Common myeloid progenitor, CD34-positive (primary cell): Measurements from ENCODE around the gene HECTD2.

Experiments used
- CTCF ChIA-PET: fragments of 350-600 bp; sonication (Branson Sonifier 250); formaldehyde crosslinking; loops from one replicate; lab custom pipeline; 2021; ENCODE audit warnings: antibody characterized with exemption; lab: Charles Lee
- POLR2A ChIA-PET: fragments of 350-600 bp; sonication (Branson Sonifier 250); formaldehyde crosslinking; loops from one replicate; lab custom pipeline; 2021; ENCODE audit warnings: antibody characterized with exemption; lab: Charles Lee
- DNase-seq, 3 donors: peaks; one replicate each; pipeline versions ENCODE4 v3.0.0 to v3.0.0-alpha.2; 2013
- H3K27ac ChIP-seq, 2 experiments: 1 replicate in 1 of 2; 2 replicates in 1 of 2; pipeline ENCODE4 v1.7.0; 2013; ENCODE audit warnings: inconsistent platforms in 2 of 2, low read length in 2 of 2, mild to moderate bottlenecking in 2 of 2, low read depth in 1 of 2, moderate library complexity in 1 of 2; ENCODE audit not compliant: severe bottlenecking in 2 of 2, insufficient read depth in 1 of 2, poor library complexity in 1 of 2
- H3K27me3 ChIP-seq, 5 experiments: replicated peaks in 2 of 5; 1 replicate in 3 of 5; 2 replicates in 2 of 5; pipeline versions ENCODE4 v1.6.1 to v1.7.0; 2013; ENCODE audit warnings: low read length in 4 of 5, mild to moderate bottlenecking in 2 of 5, moderate library complexity in 2 of 5, inconsistent platforms in 1 of 5; ENCODE audit not compliant: insufficient read depth in 5 of 5, control insufficient read depth in 4 of 5
- H3K36me3 ChIP-seq, 4 experiments: 1 replicate in 2 of 4; 2 replicates in 2 of 4; pipeline versions ENCODE4 v1.6.1 to v1.7.0; 2013; ENCODE audit warnings: low read length in 3 of 4, control low read depth in 1 of 4, mild to moderate bottlenecking in 1 of 4; ENCODE audit not compliant: control insufficient read depth in 4 of 4, insufficient read depth in 4 of 4
- H3K4me1 ChIP-seq, 4 experiments: 1 replicate in 3 of 4; 2 replicates in 1 of 4; pipeline versions ENCODE4 v1.6.1 to v1.7.1; 2013; ENCODE audit warnings: low read length in 3 of 4, mild to moderate bottlenecking in 3 of 4, control low read depth in 1 of 4, inconsistent platforms in 1 of 4, moderate library complexity in 1 of 4; ENCODE audit not compliant: control insufficient read depth in 4 of 4, insufficient read depth in 4 of 4; ENCODE audit errors: control extremely low read depth in 1 of 4
- H3K4me3 ChIP-seq, 7 experiments: 1 replicate in 4 of 7; 2 replicates in 3 of 7; pipeline versions ENCODE4 v1.5.1 to v1.7.0; 2013; ENCODE audit warnings: mild to moderate bottlenecking in 7 of 7, low read length in 6 of 7, moderate library complexity in 6 of 7, inconsistent platforms in 2 of 7, low read depth in 2 of 7, control low read depth in 1 of 7; ENCODE audit not compliant: insufficient read depth in 4 of 7, control insufficient read depth in 1 of 7; ENCODE audit errors: extremely low read depth in 1 of 7
- H3K9me3 ChIP-seq, 5 experiments: 1 replicate in 4 of 5; 2 replicates in 1 of 5; pipeline versions ENCODE4 v1.6.1 to v1.7.1; 2013; ENCODE audit warnings: low read length in 4 of 5, mild to moderate bottlenecking in 2 of 5, inconsistent platforms in 1 of 5, low read depth in 1 of 5, moderate library complexity in 1 of 5; ENCODE audit not compliant: control insufficient read depth in 4 of 5, insufficient read depth in 2 of 5; ENCODE audit errors: control extremely low read depth in 1 of 5
- WGBS: methylation state at CpG from one replicate; pipeline ENCODE4 v1.1.5; 2013; ENCODE audit not compliant: insufficient coverage; 5-methylcytosine and 5-hydroxymethylcytosine counted together

HECTD2 gene

DNA sequence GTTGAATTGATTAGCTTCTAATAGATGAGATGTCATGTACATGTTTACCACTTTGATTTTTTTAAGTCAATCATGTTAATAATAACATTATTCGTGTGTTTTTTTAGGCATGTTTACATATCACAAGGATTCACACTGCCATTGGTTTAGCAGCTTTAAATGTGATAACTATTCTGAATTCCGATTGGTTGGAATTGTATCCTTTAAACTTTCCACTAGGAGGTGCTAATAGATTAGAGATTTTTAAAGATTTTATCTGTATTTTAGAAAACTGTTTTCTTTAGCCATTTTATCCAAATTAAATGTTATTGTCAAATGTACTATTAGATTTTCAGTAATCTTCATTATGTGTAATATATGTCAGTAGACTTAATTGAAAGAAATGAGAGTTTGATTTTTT is 83.2 kb downstream of the HECTD2 start:
- ChIA-PET CTCF (interaction anchor here (0.8 to 2.4 kb wide), 3 partner anchors 11 to 195 kb away, joined by 3 to 5 read pairs (median 3); no protein-coding TSS in a partner anchor), POLR2A (no interaction called here)
- no peaks in the 10 kb centered on the region for H3K27me3 ChIP-seq
- H3K4me1 ChIP-seq, result no peaks in the 10 kb centered on the region
- DNase-seq, result peak; percentile 4 to 40 (median 34)
- no peak overlapping the region for H3K27ac ChIP-seq
- no peaks in the 10 kb centered on the region for H3K9me3 ChIP-seq
- WGBS, result no CpG with 5 or more reads among the region's 2 CpGs
- H3K36me3 ChIP-seq, result no peaks in the 10 kb centered on the region
- H3K4me3 ChIP-seq, result no peak overlapping the region

DNA sequence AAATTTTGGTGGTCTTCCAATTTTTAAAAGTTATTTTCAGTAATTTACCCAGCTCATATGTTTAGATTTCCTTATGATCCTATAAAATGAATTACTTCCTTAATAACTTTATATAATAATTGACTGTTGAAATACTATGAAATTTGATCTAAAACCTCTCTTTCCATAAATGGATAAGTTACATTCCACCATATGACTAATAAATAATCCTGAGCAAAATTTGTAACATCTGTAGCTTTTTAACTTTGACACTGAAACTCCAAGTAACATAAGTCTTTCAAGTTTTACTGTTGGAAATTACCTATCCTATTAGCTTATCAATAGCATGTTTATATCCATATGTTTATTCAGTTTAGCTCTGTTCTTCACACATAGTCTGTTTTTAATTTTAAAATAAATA is 85.3 kb downstream of the HECTD2 start:
- DNase-seq, result no peak
- Histone ChIP-seq H3K4me3 (no peak overlapping the region), H3K9me3 (no peaks in the 10 kb centered on the region), H3K27me3 (no peaks in the 10 kb centered on the region), H3K27ac (no peak overlapping the region), H3K4me1 (no peaks in the 10 kb centered on the region), H3K36me3 (no peaks in the 10 kb centered on the region)
- ChIA-PET CTCF (interaction anchor here (0.6 to 2.4 kb wide), 3 partner anchors 22 to 141 kb away, joined by 3 to 6 read pairs (median 5); no protein-coding TSS in a partner anchor), POLR2A (no interaction called here)

DNA sequence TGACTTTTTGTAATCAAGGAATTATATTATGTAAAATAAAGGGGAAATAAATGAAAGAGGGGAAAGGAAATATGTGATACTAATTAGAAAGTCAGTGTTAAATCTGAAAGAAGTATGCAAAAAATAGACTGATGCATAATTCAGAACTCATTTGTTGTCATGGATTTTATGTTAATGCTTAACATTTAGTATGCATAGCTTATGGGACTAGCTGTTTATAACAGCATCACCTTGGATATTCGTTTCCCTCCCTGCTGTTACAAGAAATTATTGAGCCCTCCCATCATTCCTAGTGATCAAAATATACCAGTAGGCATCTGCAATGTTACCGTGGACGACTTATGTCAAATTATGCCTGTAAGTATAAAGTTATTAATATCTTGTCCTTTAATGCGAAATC is 85.9 kb downstream of the HECTD2 start:
- ChIA-PET CTCF (interaction anchor here (0.6 kb wide), 1 partner anchor 21 kb away, joined by 6 read pairs; no protein-coding TSS in a partner anchor), POLR2A (no interaction called here)
- no peak for DNase-seq
- no peaks in the 10 kb centered on the region for H3K4me1 ChIP-seq
- no peak overlapping the region for H3K27ac ChIP-seq
- no peaks in the 10 kb centered on the region for H3K9me3 ChIP-seq
- H3K4me3 ChIP-seq, result no peak overlapping the region
- H3K36me3 ChIP-seq, result no peaks in the 10 kb centered on the region
- 100% methylated on average over 2 of the region's 4 CpGs for WGBS
- no peaks in the 10 kb centered on the region for H3K27me3 ChIP-seq

DNA sequence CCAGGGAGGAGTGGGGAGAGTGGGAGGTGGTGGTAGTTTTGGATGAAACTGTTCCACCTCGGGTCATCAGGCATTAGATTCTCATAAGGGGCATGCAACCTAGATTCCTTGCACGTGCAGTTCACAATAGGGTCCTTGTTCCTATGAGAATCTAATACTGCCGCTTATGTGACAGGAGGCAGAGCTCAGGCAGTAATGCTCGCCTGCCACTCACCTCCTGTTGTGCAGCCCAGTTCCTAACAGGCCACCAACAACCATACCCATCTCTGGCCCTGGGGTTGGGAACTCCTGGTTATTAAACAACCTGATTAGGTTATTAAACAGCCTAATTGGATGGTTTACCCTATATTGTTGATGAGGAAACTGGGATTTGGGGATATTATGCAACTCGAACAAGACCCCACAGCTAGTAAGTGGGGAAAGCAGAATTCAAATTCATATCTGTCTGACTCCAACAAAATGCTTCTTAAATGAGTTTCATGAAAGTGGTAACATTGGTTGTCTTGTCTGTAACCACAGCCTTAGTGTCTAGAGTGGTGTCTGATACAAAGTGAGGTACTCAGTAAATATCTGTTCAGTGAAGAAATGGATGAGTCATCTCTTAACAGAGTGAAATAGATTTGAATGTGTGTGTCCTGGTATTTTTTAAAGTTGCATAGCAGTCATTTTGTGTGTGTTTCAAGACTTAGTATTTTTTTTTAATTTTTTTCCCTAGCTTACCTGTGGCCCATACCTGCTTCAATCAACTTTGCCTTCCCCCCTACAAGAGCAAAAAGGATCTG is 101.6 kb downstream of the HECTD2 start:
- ChIA-PET CTCF (no interaction called here), POLR2A (no interaction called here)
- no peak for DNase-seq
- Histone ChIP-seq H3K4me1 (no peaks in the 10 kb centered on the region), H3K27me3 (no peaks in the 10 kb centered on the region), H3K9me3 (no peaks in the 10 kb centered on the region), H3K36me3 (no peaks in the 10 kb centered on the region), H3K27ac (no peak overlapping the region), H3K4me3 (no peak overlapping the region)
- 100% methylated on average over 4 of the region's 5 CpGs for WGBS

DNA sequence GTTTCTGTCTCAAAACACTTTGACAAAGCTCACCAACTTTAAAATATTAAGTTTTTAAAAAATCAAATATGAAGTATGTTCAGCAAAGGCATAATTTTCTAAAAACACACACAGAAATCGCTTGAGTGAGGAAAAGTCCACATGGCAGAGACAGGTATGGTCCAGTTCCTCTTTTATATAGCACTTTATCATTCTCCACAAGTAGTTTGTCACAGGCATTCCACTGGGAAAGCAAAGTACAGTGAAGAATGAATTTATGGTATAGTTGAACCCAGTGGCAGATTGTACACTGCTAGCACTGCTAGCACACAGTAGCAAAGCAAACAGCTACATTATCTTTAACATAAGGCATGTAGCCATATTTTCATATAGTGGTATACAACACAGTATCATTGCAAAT is 102.3 kb downstream of the HECTD2 start:
- CTCF ChIA-PET, result no interaction called here
- no peaks in the 10 kb centered on the region for H3K4me1 ChIP-seq
- no peaks in the 10 kb centered on the region for H3K36me3 ChIP-seq
- DNase-seq, result no peak
- POLR2A ChIA-PET, result no interaction called here
- WGBS, result no CpG with 5 or more reads among the region's 1 CpG
- H3K9me3 ChIP-seq, result peaks cover 0 to 2% (median 0%) of the 10 kb centered on the region in 5 experiments
- no peaks in the 10 kb centered on the region for H3K27me3 ChIP-seq
- H3K4me3 ChIP-seq, result no peak overlapping the region
- H3K27ac ChIP-seq, result no peak overlapping the region

DNA sequence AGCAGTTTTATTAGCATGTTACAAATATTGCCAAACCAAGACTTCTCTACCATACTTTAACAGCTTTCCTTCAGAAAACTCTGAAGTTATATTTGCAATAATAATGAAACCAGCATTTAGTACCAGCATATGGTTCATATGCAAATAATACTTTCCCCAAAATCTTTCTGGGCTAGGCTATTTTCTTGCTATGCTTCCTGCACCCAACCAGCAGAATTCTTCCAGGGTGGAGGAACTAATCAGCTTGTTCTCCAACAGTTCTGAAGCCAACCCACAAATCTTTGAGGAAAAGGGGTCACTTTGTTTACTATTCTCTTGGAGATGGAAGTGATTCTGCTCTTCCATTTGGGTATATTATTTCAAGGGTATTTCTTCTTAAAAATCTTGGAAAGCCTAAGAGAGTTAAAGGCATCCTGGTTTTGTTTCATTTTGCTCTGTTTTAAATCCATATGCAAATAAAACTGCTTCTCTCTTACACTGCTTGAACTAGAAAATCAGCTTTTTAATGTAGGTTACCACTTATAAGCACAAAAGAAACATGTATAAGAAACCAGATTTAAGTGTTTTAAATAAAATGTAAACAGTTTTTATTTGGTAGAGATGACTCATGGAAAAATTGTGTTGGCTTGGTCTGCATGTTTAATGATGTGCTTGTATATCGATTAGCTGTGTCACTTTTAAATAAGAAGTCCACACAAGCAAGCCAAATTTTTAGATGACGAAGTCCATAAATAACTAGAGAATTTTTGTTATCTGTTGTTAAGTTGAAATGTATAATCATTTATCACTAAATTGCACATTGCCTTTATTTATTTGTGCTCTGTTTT is 103.7 kb downstream of the HECTD2 start:
- no peak overlapping the region for H3K4me3 ChIP-seq
- H3K4me1 ChIP-seq, result no peaks in the 10 kb centered on the region
- ChIA-PET CTCF (no interaction called here), POLR2A (no interaction called here)
- H3K9me3 ChIP-seq, result peaks cover 0 to 9% (median 0%) of the 10 kb centered on the region in 5 experiments
- H3K36me3 ChIP-seq, result no peaks in the 10 kb centered on the region
- H3K27ac ChIP-seq, result no peak overlapping the region
- H3K27me3 ChIP-seq, result no peaks in the 10 kb centered on the region
- WGBS, result 100% methylated on average over 1 of the region's 2 CpGs
- DNase-seq, result no peak

DNA sequence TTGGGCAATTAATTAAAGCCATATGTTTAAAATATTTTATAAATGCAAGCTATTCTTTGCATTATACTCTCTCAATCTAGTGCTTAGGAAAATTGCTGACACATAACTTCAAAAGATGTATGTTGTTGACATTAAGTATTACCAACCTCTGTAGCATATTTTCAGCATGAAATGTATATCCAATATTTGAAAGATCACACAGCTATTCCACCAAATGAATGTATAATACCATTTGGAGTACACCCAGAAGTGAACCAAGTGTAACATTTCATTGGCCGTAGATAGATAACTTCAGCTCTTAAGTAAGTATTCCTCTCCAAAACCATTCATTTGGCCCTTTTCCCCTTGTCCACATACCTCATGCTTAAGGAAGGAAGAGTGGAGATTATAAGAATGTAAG is 104.6 kb downstream of the HECTD2 start:
- peaks cover 0 to 9% (median 0%) of the 10 kb centered on the region in 5 experiments for H3K9me3 ChIP-seq
- DNase-seq, result no peak
- WGBS, result no CpG with 5 or more reads among the region's 1 CpG
- H3K4me3 ChIP-seq, result no peak overlapping the region
- no peak overlapping the region for H3K27ac ChIP-seq
- no peaks in the 10 kb centered on the region for H3K36me3 ChIP-seq
- H3K27me3 ChIP-seq, result no peaks in the 10 kb centered on the region
- CTCF ChIA-PET, result no interaction called here
- POLR2A ChIA-PET, result no interaction called here
- H3K4me1 ChIP-seq, result no peaks in the 10 kb centered on the region
